HepG2 (cell line): ENCODE measurements around the gene ELOVL6. TPM values are rescaled to one million over a fixed set of nuclear protein-coding genes. Genes with fewer than 3 reads are reported as not detected.

ENCODE experiments used
- HOXD1 ChIP-seq: sonication (generic); formaldehyde crosslinking; IDR thresholded peaks from 2 replicates; pipeline ENCODE4 v1.5.0; 2020; ENCODE audit warnings: missing genetic modification reagents
- ZNF180 ChIP-seq: sonication (generic); formaldehyde crosslinking; IDR thresholded peaks from 2 replicates; pipeline ENCODE4 v1.4.0; 2020; ENCODE audit warnings: low read depth, missing genetic modification reagents, borderline replicate concordance
- polyA plus RNA-seq, 8 experiments: library from polyadenylated mRNA; depleted of rRNA in 3 of 8; stranded (reverse) in 7 of 8; unstranded in 1 of 8; fragments of >200 nt; fragmentation: Illumina TruSeq in 4 of 8; extraction: Trizol in 4 of 8; gene quantifications; 2 replicates each; pipeline versions ENCODE4 v1.2.1 to v1.2.3, GENCODE V29; 2011 to 2016; ENCODE audit warnings: low read depth in 4 of 8, missing spikeins in 1 of 8, mixed read lengths in 1 of 8; ENCODE audit not compliant: insufficient read depth in 1 of 8
- total RNA-seq, 5 experiments: library from RNA; depleted of rRNA; stranded (reverse); fragments of >200 nt; fragmentation: Illumina TruSeq; extraction: Trizol; gene quantifications; 2 replicates each; pipeline ENCODE4 v1.2.3, GENCODE V29; 2016; ENCODE audit warnings: low read depth in 1 of 5
- TF ChIP-seq, protein P1 (sequence below): sonication (generic); formaldehyde crosslinking; IDR thresholded peaks from 2 replicates; pipeline ENCODE4 v1.4.0; 2020; ENCODE audit warnings: mild to moderate bottlenecking, missing genetic modification reagents
- TF ChIP-seq, protein P2 (sequence below): sonication (generic); formaldehyde crosslinking; IDR thresholded peaks from 2 replicates; pipeline ENCODE4 v1.5.0; 2020; ENCODE audit warnings: missing genetic modification reagents, mild to moderate bottlenecking, borderline replicate concordance

The ELOVL6 gene
- total and polyA plus RNA-seq, 2 of the 13 experiments (the other 11 are each of a cell fraction or from before 2014, with no cell fraction given) = 14.1 to 23.2 TPM

GRCh38 chr4:110124711-110125110, 73.7 kb downstream of the ELOVL6 start (continued):
- TF ChIP-seq, protein P1, sequence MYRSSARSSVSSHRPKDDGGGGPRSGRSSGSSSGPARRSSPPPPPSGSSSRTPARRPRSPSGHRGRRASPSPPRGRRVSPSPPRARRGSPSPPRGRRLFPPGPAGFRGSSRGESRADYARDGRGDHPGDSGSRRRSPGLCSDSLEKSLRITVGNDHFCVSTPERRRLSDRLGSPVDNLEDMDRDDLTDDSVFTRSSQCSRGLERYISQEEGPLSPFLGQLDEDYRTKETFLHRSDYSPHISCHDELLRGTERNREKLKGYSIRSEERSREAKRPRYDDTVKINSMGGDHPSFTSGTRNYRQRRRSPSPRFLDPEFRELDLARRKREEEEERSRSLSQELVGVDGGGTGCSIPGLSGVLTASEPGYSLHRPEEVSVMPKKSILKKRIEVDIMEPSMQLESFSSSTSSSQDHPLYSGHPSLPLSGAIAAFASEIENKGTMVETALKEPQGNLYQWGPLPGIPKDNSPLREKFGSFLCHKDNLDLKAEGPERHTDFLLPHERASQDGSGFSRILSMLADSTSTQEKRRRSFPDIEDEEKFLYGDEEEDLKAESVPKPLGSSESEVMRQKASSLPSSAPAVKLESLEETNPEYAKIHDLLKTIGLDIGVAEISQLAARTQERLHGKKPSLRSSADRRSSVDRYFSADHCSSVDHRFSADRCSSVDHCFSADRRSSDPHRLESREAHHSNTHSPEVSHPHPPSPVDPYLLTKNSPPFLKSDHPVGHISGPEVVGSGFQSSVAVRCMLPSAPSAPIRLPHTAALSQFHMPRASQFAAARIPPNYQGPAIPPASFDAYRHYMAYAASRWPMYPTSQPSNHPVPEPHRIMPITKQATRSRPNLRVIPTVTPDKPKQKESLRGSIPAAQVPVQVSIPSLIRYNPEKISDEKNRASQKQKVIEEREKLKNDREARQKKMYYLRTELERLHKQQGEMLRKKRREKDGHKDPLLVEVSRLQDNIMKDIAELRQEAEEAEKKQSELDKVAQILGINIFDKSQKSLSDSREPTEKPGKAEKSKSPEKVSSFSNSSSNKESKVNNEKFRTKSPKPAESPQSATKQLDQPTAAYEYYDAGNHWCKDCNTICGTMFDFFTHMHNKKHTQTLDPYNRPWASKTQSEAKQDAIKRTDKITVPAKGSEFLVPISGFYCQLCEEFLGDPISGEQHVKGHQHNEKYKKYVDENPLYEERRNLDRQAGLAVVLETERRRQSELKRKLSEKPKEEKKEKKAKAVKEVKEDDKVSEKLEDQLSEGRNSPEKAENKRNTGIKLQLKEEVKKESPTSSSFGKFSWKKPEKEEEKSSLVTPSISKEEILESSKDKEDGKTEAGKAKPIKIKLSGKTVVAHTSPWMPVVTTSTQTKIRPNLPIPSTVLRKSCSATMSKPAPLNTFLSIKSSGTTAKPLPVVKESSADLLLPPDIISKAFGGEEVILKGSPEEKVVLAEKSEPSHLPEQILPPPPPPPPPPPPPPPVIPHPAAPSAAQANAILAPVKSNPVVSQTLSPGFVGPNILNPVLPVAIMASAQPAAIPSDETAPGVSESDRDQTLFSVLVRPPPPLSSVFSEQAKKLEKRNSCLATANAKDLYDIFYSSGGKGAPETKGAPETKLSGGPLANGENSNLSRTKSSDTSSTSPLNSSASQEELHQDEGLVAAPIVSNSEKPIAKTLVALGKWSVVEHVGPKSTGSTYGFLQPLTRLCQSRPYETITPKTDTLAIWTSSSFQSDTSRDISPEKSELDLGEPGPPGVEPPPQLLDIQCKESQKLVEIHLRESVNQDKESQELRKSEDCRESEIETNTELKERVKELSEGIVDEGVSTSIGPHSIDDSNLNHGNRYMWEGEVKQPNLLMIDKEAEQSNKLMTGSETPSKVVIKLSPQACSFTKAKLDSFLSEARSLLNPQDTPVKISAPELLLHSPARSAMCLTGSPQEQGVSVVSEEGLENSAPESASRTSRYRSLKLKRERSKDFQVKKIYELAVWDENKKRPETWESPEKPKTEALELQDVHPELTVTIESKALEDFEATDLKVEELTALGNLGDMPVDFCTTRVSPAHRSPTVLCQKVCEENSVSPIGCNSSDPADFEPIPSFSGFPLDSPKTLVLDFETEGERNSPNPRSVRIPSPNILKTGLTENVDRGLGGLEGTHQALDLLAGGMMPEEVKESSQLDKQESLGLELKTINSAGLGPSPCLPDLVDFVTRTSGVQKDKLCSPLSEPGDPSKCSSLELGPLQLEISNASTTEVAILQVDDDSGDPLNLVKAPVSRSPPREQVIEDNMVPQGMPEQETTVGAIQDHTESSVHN (CRISPR knock-in tag) = no peak
- TF ChIP-seq ZNF180 (CRISPR knock-in tag) (no peak), HOXD1 (CRISPR knock-in tag) (no peak)
- TF ChIP-seq, protein P2, sequence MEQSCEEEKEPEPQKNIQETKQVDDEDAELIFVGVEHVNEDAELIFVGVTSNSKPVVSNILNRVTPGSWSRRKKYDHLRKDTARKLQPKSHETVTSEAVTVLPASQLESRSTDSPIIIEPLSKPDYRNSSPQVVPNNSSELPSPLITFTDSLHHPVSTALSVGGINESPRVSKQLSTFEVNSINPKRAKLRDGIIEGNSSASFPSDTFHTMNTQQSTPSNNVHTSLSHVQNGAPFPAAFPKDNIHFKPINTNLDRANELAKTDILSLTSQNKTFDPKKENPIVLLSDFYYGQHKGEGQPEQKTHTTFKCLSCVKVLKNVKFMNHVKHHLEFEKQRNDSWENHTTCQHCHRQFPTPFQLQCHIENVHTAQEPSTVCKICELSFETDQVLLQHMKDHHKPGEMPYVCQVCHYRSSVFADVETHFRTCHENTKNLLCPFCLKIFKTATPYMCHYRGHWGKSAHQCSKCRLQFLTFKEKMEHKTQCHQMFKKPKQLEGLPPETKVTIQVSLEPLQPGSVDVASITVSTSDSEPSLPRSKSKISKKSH = no peak
